Small intestine (tissue), 7 donors: Measurements from ENCODE around the gene MCM3AP. TPM values are rescaled to one million over a fixed set of nuclear protein-coding genes. Genes with fewer than 3 reads are reported as not detected.

Experiments
- DNase-seq, 2 donors: peaks; one replicate each; pipeline versions ENCODE4 v3.0.0 to v3.0.0-alpha.2; 2013
- FAIRE-seq: peaks from 2 replicates; lab custom pipeline; 2012; peaks lifted over from hg19 to GRCh38; lab: Jason Lieb, UNC
- H3K27ac ChIP-seq, 3 donors: one replicate each; pipeline ENCODE4 v1.5.1; 2013; ENCODE audit warnings: low read length in 2 of 3, mild to moderate bottlenecking in 2 of 3, control low read depth in 1 of 3, inconsistent platforms in 1 of 3, low read depth in 1 of 3, moderate library complexity in 1 of 3
- H3K27me3 ChIP-seq, 3 donors: one replicate each; pipeline ENCODE4 v1.6.1; 2013; ENCODE audit warnings: low read length in 3 of 3, inconsistent platforms in 1 of 3; ENCODE audit not compliant: control insufficient read depth in 3 of 3, insufficient read depth in 3 of 3
- H3K36me3 ChIP-seq, 3 donors: one replicate each; pipeline ENCODE4 v1.6.1; 2013; ENCODE audit warnings: low read length in 3 of 3, inconsistent platforms in 1 of 3, low read depth in 1 of 3, mild to moderate bottlenecking in 1 of 3, moderate library complexity in 1 of 3; ENCODE audit not compliant: control insufficient read depth in 3 of 3, insufficient read depth in 2 of 3
- H3K4me1 ChIP-seq, 3 donors: one replicate each; pipeline ENCODE4 v1.6.1; 2013; ENCODE audit warnings: low read length in 2 of 3, inconsistent platforms in 1 of 3, low read depth in 1 of 3, mild to moderate bottlenecking in 1 of 3, moderate library complexity in 1 of 3; ENCODE audit not compliant: control insufficient read depth in 3 of 3, insufficient read depth in 2 of 3
- H3K4me3 ChIP-seq, 3 donors: one replicate each; pipeline ENCODE4 v1.5.1; 2013; ENCODE audit warnings: low read length in 3 of 3, control low read depth in 1 of 3, inconsistent platforms in 1 of 3, low read depth in 1 of 3, mild to moderate bottlenecking in 1 of 3, moderate library complexity in 1 of 3
- H3K9me3 ChIP-seq, 2 donors: one replicate each; pipeline ENCODE4 v1.6.1; 2013; ENCODE audit warnings: low read depth in 1 of 2, low read length in 1 of 2; ENCODE audit not compliant: control insufficient read depth in 2 of 2, insufficient read depth in 1 of 2
- WGBS, 3 donors: extraction: QIAGEN DNeasy Blood & Tissue Kit; methylation state at CpG; one replicate each; pipeline ENCODE4 v1.1.7; 2013; 5-methylcytosine and 5-hydroxymethylcytosine counted together
- polyA plus RNA-seq, 4 donors: library from polyadenylated mRNA; stranded (reverse) in 3 of 4; unstranded in 1 of 4; fragments of 200-250 nt in 3 of 4; fragments of 120-200 nt in 1 of 4; gene quantifications; one replicate each; pipeline versions ENCODE4 v1.2.1 to v1.2.3, GENCODE V29; 2013
- donor health status: healthy with polysubstance abuse.
- donor health status: control.
- donor health status: control.
- donor health status: Bipolar disorder and iron deficiency.
- donor health status: healthy.

MCM3AP gene
- polyA plus RNA-seq, 4 donors: 38.3 to 75.4 (median 42.6) TPM

- Histone ChIP-seq H3K36me3 (peaks cover 3 to 72% (median 8%) of the 10 kb centered on the region in 3 donors), H3K4me1 (no peaks in the 10 kb centered on the region), H3K27ac (no peak overlapping the region), H3K9me3 (no peaks in the 10 kb centered on the region), H3K4me3 (no peak overlapping the region), H3K27me3 (no peaks in the 10 kb centered on the region)
- 82 to 93% (median 88%) methylated on average over 16 to 18 of the region's 18 CpGs for WGBS, 3 donors
- no peak for DNase-seq
- no peak for FAIRE-seq
These were observed 72.5 kb downstream of the MCM3AP start for GRCh38 chr21:46212721-46213484.

DNA sequence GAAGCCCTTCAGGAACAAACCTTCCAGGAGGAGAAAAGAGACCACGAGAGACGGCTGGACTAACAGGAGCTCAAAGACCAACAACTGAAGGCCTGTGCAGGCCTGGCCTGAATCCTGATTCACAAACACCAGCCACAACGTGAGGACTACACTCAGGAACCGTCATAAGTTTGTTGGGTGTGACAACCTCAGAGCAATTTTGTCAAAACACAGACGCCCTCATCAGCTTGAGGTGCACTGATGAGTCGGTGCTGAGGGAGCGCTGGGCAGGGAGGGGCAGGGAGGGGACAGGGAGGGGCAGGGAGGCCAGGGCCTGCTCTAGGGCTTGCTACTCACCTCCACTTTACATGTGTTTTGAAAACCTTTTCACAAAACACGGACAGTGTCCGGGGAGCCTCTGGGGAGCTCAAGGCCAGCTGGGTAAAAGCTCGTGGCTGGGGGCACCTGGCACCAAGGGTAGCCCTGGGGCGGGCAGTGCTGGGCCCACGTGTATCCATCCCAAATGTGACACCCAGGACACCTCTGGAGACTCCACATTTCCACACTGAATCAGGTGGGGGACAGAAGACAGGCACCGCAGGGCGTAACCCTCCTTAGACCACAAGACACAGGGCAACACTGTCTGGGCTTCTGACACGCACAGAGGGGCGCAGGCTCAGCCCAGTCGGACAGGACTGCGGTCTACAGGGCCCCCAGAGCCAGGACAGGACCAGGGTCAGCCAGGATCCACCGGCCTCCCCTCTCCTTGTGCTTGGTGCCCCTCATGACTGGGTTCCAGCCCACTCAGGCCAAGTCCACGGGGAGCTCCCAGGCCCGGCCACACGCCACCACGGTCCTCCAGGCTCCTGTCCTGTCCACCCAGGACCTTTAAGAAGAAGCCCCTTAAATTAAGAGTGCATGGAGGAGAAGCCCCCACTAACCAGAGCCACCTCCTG, 73.4 kb downstream of the MCM3AP start:
- Histone ChIP-seq H3K36me3 (peaks cover 3 to 77% (median 12%) of the 10 kb centered on the region in 3 donors), H3K4me1 (no peaks in the 10 kb centered on the region), H3K27me3 (no peaks in the 10 kb centered on the region), H3K4me3 (no peak overlapping the region), H3K9me3 (no peaks in the 10 kb centered on the region), H3K27ac (no peak overlapping the region)
- DNase-seq: no peak
- FAIRE-seq: no peak
- WGBS, 3 donors: 88 to 92% (median 89%) methylated on average over 22 to 23 of the region's 23 CpGs

GRCh38 chr21:46211376-46211775, 74.0 kb downstream of the MCM3AP start:
- Histone ChIP-seq H3K9me3 (no peaks in the 10 kb centered on the region), H3K27me3 (no peaks in the 10 kb centered on the region), H3K27ac (no peak overlapping the region), H3K4me3 (no peak overlapping the region), H3K36me3 (peaks cover 7 to 82% (median 12%) of the 10 kb centered on the region in 3 donors), H3K4me1 (no peaks in the 10 kb centered on the region)
- no peak for FAIRE-seq
- 92 to 95% (median 93%) methylated on average over 7 of the region's 7 CpGs for WGBS, 3 donors
- no peak for DNase-seq

GRCh38 chr21:46210378-46211136, 74.9 kb downstream of the MCM3AP start:
- Histone ChIP-seq H3K9me3 (no peaks in the 10 kb centered on the region), H3K36me3 (peaks cover 11 to 83% (median 17%) of the 10 kb centered on the region in 3 donors), H3K27ac (no peak overlapping the region), H3K4me3 (no peak overlapping the region), H3K27me3 (no peaks in the 10 kb centered on the region), H3K4me1 (no peaks in the 10 kb centered on the region)
- DNase-seq (no peak), FAIRE-seq (no peak)
- WGBS, 3 donors: 89 to 91% (median 90%) methylated on average over 16 of the region's 16 CpGs

GRCh38 chr21:46208761-46209721, 76.4 kb downstream of the MCM3AP start:
- Histone ChIP-seq H3K27ac (no peak overlapping the region), H3K4me1 (no peaks in the 10 kb centered on the region), H3K9me3 (no peaks in the 10 kb centered on the region), H3K36me3 (peaks cover 16 to 77% (median 17%) of the 10 kb centered on the region in 3 donors), H3K27me3 (no peaks in the 10 kb centered on the region), H3K4me3 (no peak overlapping the region)
- WGBS, 3 donors: 93 to 95% (median 93%) methylated on average over 22 to 23 of the region's 23 CpGs
- no peak for FAIRE-seq
- DNase-seq: no peak

- no peak for DNase-seq
- FAIRE-seq: no peak
- peaks cover 17 to 73% (median 21%) of the 10 kb centered on the region in 3 donors for H3K36me3 ChIP-seq
These were observed 77.4 kb downstream of the MCM3AP start for GRCh38 chr21:46207920-46208591.

More at GRCh38 chr21:46207920-46208591, 77.4 kb downstream of the MCM3AP start:
- 91 to 93% (median 92%) methylated on average over 26 to 27 of the region's 27 CpGs for WGBS, 3 donors
- H3K27me3 ChIP-seq: no peaks in the 10 kb centered on the region
- no peaks in the 10 kb centered on the region for H3K4me1 ChIP-seq
- H3K4me3 ChIP-seq: no peak overlapping the region
- H3K9me3 ChIP-seq: no peaks in the 10 kb centered on the region
- H3K27ac ChIP-seq: no peak overlapping the region
